Glomerular visceral epithelial cell (primary cell): Measurements from ENCODE around the gene TLE4.

ENCODE experiments used
- DNase-seq: peaks from one replicate; pipeline ENCODE4 v3.0.0-alpha.2; 2016; ENCODE audit errors: extremely low spot score

TLE4 gene

GRCh38 chr9:79572032-79572607 lies 355 bp downstream of the TLE4 start:
- no peak for DNase-seq

GRCh38 chr9:79572608-79573411 lies 1.0 kb downstream of the TLE4 start:
- peak; percentile 55 for DNase-seq

- no peak for DNase-seq
Measured at GRCh38 chr9:79573412-79573923, 1.7 kb downstream of the TLE4 start.

- no peak for DNase-seq
Measured at GRCh38 chr9:79574136-79574535, 2.4 kb downstream of the TLE4 start.

- DNase-seq, result no peak
Measured at GRCh38 chr9:79574781-79575180, 3.0 kb downstream of the TLE4 start.

GRCh38 chr9:79575547-79575946 lies 3.8 kb downstream of the TLE4 start:
- no peak for DNase-seq

GRCh38 chr9:79577969-79578723 lies 6.4 kb downstream of the TLE4 start:
- DNase-seq, result no peak

GRCh38 chr9:79578891-79579290 lies 7.1 kb downstream of the TLE4 start:
- DNase-seq, result no peak

GRCh38 chr9:79579624-79580023 lies 7.9 kb downstream of the TLE4 start:
- DNase-seq, result no peak

GRCh38 chr9:79580055-79580454 lies 8.3 kb downstream of the TLE4 start:
- DNase-seq, result no peak

GRCh38 chr9:79581388-79581787 lies 9.6 kb downstream of the TLE4 start:
- DNase-seq, result no peak

- DNase-seq, result peak; percentile 44
Measured at GRCh38 chr9:79581794-79582193, 10.0 kb downstream of the TLE4 start.

GRCh38 chr9:79583952-79584654 lies 12.3 kb downstream of the TLE4 start:
- DNase-seq, result no peak

- DNase-seq, result no peak
Measured at GRCh38 chr9:79584655-79584982, 12.9 kb downstream of the TLE4 start.

- no peak for DNase-seq
Measured at GRCh38 chr9:79588488-79589223, 16.9 kb downstream of the TLE4 start.

- no peak for DNase-seq
Measured at GRCh38 chr9:79591458-79591857, 19.7 kb downstream of the TLE4 start.

- no peak for DNase-seq
Measured at GRCh38 chr9:79592726-79593493, 21.1 kb downstream of the TLE4 start.

GRCh38 chr9:79598562-79599345 lies 27.0 kb downstream of the TLE4 start:
- no peak for DNase-seq

GRCh38 chr9:79600466-79600865 lies 28.7 kb downstream of the TLE4 start:
- no peak for DNase-seq
